ENCODE data around the gene PTEN. TPM values are rescaled to one million over a fixed set of nuclear protein-coding genes. Genes with fewer than 3 reads are reported as not detected.
"Not testable (repeated sequence)": the region's sequence is repeated elsewhere in the genome, so short reads cannot be mapped to it uniquely, and the experiment has no call there.

The PTEN gene
- total RNA-seq, 4 donors from 2014 or later = 90.8 to 146 (median 112) TPM

GRCh38 chr10:87847550-87847949 is 15.9 kb upstream of the PTEN start:
- no peak for ATAC-seq
- no peak for TF ChIP-seq POLR2A (IDR thresholded peaks at IDR 0.05)
- TF ChIP-seq EP300 (IDR thresholded peaks at IDR 0.05) = no peak
- TF ChIP-seq, protein P1, sequence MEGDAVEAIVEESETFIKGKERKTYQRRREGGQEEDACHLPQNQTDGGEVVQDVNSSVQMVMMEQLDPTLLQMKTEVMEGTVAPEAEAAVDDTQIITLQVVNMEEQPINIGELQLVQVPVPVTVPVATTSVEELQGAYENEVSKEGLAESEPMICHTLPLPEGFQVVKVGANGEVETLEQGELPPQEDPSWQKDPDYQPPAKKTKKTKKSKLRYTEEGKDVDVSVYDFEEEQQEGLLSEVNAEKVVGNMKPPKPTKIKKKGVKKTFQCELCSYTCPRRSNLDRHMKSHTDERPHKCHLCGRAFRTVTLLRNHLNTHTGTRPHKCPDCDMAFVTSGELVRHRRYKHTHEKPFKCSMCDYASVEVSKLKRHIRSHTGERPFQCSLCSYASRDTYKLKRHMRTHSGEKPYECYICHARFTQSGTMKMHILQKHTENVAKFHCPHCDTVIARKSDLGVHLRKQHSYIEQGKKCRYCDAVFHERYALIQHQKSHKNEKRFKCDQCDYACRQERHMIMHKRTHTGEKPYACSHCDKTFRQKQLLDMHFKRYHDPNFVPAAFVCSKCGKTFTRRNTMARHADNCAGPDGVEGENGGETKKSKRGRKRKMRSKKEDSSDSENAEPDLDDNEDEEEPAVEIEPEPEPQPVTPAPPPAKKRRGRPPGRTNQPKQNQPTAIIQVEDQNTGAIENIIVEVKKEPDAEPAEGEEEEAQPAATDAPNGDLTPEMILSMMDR (IDR thresholded peaks at IDR 0.05) = no peak
- no peak for TF ChIP-seq POLR2AphosphoS5 (IDR thresholded peaks at IDR 0.05)
- Histone ChIP-seq H3K4me3 (no peak overlapping the region), H3K4me1 (no peaks in the 10 kb centered on the region), H3K27ac (no peak overlapping the region), H3K36me3 (no peaks in the 10 kb centered on the region), H3K9me3 (no peaks in the 10 kb centered on the region), H3K27me3 (no peaks in the 10 kb centered on the region)

GRCh38 chr10:87849001-87849400 is 14.4 kb upstream of the PTEN start:
- no peak for ATAC-seq
- Histone ChIP-seq H3K4me3 (no peak overlapping the region), H3K27me3 (no peaks in the 10 kb centered on the region), H3K36me3 (no peaks in the 10 kb centered on the region), H3K4me1 (no peaks in the 10 kb centered on the region), H3K9me3 (no peaks in the 10 kb centered on the region), H3K27ac (no peak overlapping the region)
- TF ChIP-seq, protein P1 (IDR thresholded peaks at IDR 0.05) = no peak
- no peak for TF ChIP-seq POLR2AphosphoS5 (IDR thresholded peaks at IDR 0.05)
- TF ChIP-seq POLR2A (IDR thresholded peaks at IDR 0.05) = no peak
- TF ChIP-seq EP300 (IDR thresholded peaks at IDR 0.05) = no peak

DNA sequence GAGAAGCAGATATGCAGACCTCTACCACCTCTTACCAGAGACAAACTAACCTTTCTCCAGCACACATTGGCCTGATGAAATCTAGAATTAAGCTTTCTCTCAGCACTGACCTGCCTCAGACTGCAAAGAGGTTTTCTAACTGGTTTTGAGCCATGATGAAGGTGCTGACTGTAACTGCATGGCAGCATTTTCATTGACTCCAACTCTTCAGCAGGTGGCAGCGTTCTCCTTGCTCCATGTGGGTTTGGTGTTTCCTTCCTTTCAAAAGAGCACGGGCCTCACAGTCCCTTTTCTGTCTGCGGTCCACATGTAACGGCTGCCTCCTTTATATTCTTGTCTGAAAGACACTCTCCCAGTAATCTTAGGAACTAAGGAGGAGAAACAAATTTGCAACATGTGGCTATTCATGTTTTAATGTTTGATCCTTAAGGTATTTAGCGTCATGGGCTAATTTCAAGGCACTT is 12.7 kb upstream of the PTEN start:
- Histone ChIP-seq H3K27me3 (no peaks in the 10 kb centered on the region), H3K9me3 (no peaks in the 10 kb centered on the region), H3K36me3 (no peaks in the 10 kb centered on the region), H3K4me3 (no peak overlapping the region), H3K4me1 (no peaks in the 10 kb centered on the region), H3K27ac (no peak overlapping the region)
- no peak for TF ChIP-seq POLR2A (IDR thresholded peaks at IDR 0.05)
- TF ChIP-seq POLR2AphosphoS5 (IDR thresholded peaks at IDR 0.05) = peak; percentile 46
- TF ChIP-seq, protein P1 (IDR thresholded peaks at IDR 0.05) = peak; percentile 44 to 85 (median 74)
- 8 to 16% methylated on average over 5 of the region's 5 CpGs for WGBS, 2 donors (ENCODE audit: low coverage in 1 of 2)
- peak; percentile 71 for ATAC-seq

GRCh38 chr10:87852089-87852488 is 11.3 kb upstream of the PTEN start:
- Histone ChIP-seq H3K27ac (no peak overlapping the region), H3K4me3 (no peak overlapping the region), H3K27me3 (no peaks in the 10 kb centered on the region), H3K36me3 (no peaks in the 10 kb centered on the region), H3K4me1 (no peaks in the 10 kb centered on the region), H3K9me3 (no peaks in the 10 kb centered on the region)
- ATAC-seq = no peak
- WGBS, 2 donors (ENCODE audit: low coverage in 1 of 2) = 85 to 100% methylated on average over 1 of the region's 1 CpG
- TF ChIP-seq, protein P1 (IDR thresholded peaks at IDR 0.05) = no peak
- TF ChIP-seq POLR2AphosphoS5 (IDR thresholded peaks at IDR 0.05) (no peak), POLR2A (IDR thresholded peaks at IDR 0.05) (no peak), EP300 (IDR thresholded peaks at IDR 0.05) (no peak)

DNA sequence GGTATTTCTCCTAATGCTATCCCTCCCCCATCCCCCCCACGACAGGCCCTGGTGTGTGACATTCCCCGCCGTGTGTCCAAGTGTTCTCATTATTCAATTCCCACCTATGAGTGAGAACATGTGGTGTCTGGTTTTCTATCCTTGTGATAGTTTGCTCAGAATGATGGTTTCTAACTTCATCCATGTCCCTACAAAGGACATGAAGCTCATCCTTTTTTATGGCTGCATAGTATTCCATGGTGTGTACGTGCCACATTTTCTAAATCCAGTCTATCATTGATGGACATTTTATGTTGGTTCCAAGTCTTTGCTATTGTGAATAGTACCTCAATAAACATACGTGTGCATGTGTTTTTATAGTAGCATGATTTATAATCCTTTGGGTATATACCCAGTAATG is 8.2 kb upstream of the PTEN start:
- not testable (repeated sequence) for H3K36me3 ChIP-seq, H3K9me3 ChIP-seq, H3K4me1 ChIP-seq, H3K27ac ChIP-seq, H3K27me3 ChIP-seq, ATAC-seq, H3K4me3 ChIP-seq
- 84 to 93% methylated on average over 4 to 5 of the region's 5 CpGs for WGBS, 2 donors (ENCODE audit: low coverage in 1 of 2)

GRCh38 chr10:87855665-87856064 is 7.8 kb upstream of the PTEN start:
- not testable (repeated sequence) for ATAC-seq, H3K4me1 ChIP-seq

More at GRCh38 chr10:87855665-87856064, 7.8 kb upstream of the PTEN start:
- 94 to 95% methylated on average over 3 to 4 of the region's 4 CpGs for WGBS, 2 donors (ENCODE audit: low coverage in 1 of 2)
- H3K36me3 ChIP-seq, H3K27ac ChIP-seq, H3K27me3 ChIP-seq, H3K4me3 ChIP-seq, H3K9me3 ChIP-seq: not testable (repeated sequence)

Data from gastroesophageal sphincter (tissue), 4 donors.